Naive thymus-derived CD4-positive, alpha-beta T cell (primary cell): ENCODE measurements around the gene ABI3BP. TPM values are rescaled to one million over a fixed set of nuclear protein-coding genes. Genes with fewer than 3 reads are reported as not detected.
A peak's percentile ranks its signal among the peaks of the same experiment; 100 is the strongest.

Experiments
- ATAC-seq: fragments of 150-1000 bp; cut with Tn5 transposase; 2 replicates; pipeline ENCODE4 v1.10.0; 2021; ENCODE audit warnings: mild to moderate bottlenecking, moderate library complexity
- CTCF ChIA-PET: fragments of 350-600 bp; sonication (Branson Sonifier 250); formaldehyde crosslinking; loops from one replicate; lab custom pipeline; 2021; ENCODE audit warnings: antibody characterized with exemption; lab: Charles Lee
- POLR2A ChIA-PET: fragments of 350-600 bp; sonication (Branson Sonifier 250); formaldehyde crosslinking; loops from one replicate; lab custom pipeline; 2021; ENCODE audit warnings: antibody characterized with exemption, inconsistent platforms; lab: Charles Lee
- DNase-seq, 9 donors: peaks; one replicate each; pipeline versions ENCODE4 v3.0.0 to v3.0.0-alpha.2; 2020 to 2022; ENCODE audit warnings: mixed read lengths in 1 of 9
- H3K27ac ChIP-seq: one replicate; pipeline ENCODE4 v1.7.0; 2013; ENCODE audit warnings: mild to moderate bottlenecking, low read depth, low read length, moderate library complexity
- H3K27me3 ChIP-seq, 2 donors: one replicate each; pipeline ENCODE4 v1.7.0; 2013; ENCODE audit warnings: low read length in 2 of 2, mild to moderate bottlenecking in 2 of 2, moderate library complexity in 2 of 2; ENCODE audit not compliant: control insufficient read depth in 2 of 2, insufficient read depth in 2 of 2
- H3K36me3 ChIP-seq, 3 experiments: 1 replicate in 2 of 3; 2 replicates in 1 of 3; pipeline ENCODE4 v1.7.0; 2013; ENCODE audit warnings: low read length in 3 of 3, mild to moderate bottlenecking in 3 of 3, moderate library complexity in 1 of 3; ENCODE audit not compliant: insufficient read depth in 3 of 3, control insufficient read depth in 2 of 3
- H3K4me1 ChIP-seq, 2 donors: one replicate each; pipeline ENCODE4 v1.7.0; 2013; ENCODE audit warnings: low read length in 2 of 2, mild to moderate bottlenecking in 2 of 2, moderate library complexity in 1 of 2; ENCODE audit not compliant: control insufficient read depth in 2 of 2, insufficient read depth in 2 of 2
- H3K4me3 ChIP-seq: 2 replicates; pipeline ENCODE4 v1.7.0; 2013; ENCODE audit warnings: mild to moderate bottlenecking, low read length
- H3K9me3 ChIP-seq, 3 experiments: 1 replicate in 2 of 3; 2 replicates in 1 of 3; pipeline ENCODE4 v1.7.0; 2013; ENCODE audit warnings: low read length in 3 of 3; ENCODE audit not compliant: control insufficient read depth in 2 of 3
- H3K27ac Mint-ChIP-seq, 9 donors: one replicate each; pipeline ENCODE4 v1.8.0; 2020 to 2022; ENCODE audit warnings: mixed read lengths in 9 of 9, mild to moderate bottlenecking in 8 of 9, moderate library complexity in 5 of 9, inconsistent platforms in 2 of 9
- H3K27me3 Mint-ChIP-seq, 5 donors: one replicate each; pipeline ENCODE4 v1.8.0; 2021 to 2022; ENCODE audit warnings: mixed read lengths in 5 of 5, mild to moderate bottlenecking in 1 of 5
- H3K36me3 Mint-ChIP-seq, 5 donors: one replicate each; pipeline ENCODE4 v1.8.0; 2020 to 2022; ENCODE audit warnings: mixed read lengths in 5 of 5, mild to moderate bottlenecking in 3 of 5, inconsistent platforms in 1 of 5
- H3K4me1 Mint-ChIP-seq, 7 donors: one replicate each; pipeline ENCODE4 v1.8.0; 2020 to 2022; ENCODE audit warnings: mixed read lengths in 7 of 7, mild to moderate bottlenecking in 3 of 7, inconsistent platforms in 1 of 7
- H3K4me3 Mint-ChIP-seq, 10 donors: one replicate each; pipeline ENCODE4 v1.8.0; 2020 to 2022; ENCODE audit warnings: mild to moderate bottlenecking in 10 of 10, mixed read lengths in 10 of 10, moderate library complexity in 6 of 10, inconsistent platforms in 2 of 10
- H3K9me3 Mint-ChIP-seq, 11 donors: one replicate each; pipeline ENCODE4 v1.8.0; 2020 to 2022; ENCODE audit warnings: mixed read lengths in 11 of 11, mild to moderate bottlenecking in 4 of 11, inconsistent platforms in 1 of 11, moderate library complexity in 1 of 11
- intact Hi-C, 2 donors: fragments of 100-400 bp; cut with micrococcal nuclease; formaldehyde crosslinking; loops; one replicate each; pipeline ENCODE4 v1.15.1; 2023
- polyA plus RNA-seq, 2 donors: library from polyadenylated mRNA; unstranded; fragments of 300-500 nt; fragmentation: Illumina TruSeq; gene quantifications; one replicate each; pipeline ENCODE4 v1.2.3, GENCODE V29; 2021
- total RNA-seq, 6 experiments: library from RNA in 5 of 6; stranded (reverse) in 5 of 6; gene quantifications; 1 replicate in 5 of 6; 2 replicates in 1 of 6; pipeline ENCODE4 v1.2.3 and lab custom pipeline; 2021 to 2026

Gene ABI3BP
- total and polyA plus RNA-seq, 7 experiments from 2014 or later, result not detected

- ATAC-seq (no peak), DNase-seq (no peak)
- H3K4me3 Mint-ChIP-seq, result no peak overlapping the region
- peaks cover 2 to 48% (median 15%) of the 10 kb centered on the region in 11 donors for H3K9me3 Mint-ChIP-seq
- Histone ChIP-seq H3K4me3 (no peak overlapping the region), H3K27ac (no peak overlapping the region), H3K4me1 (no peaks in the 10 kb centered on the region), H3K9me3 (peaks cover 0 to 4% (median 0%) of the 10 kb centered on the region in 3 experiments), H3K27me3 (no peaks in the 10 kb centered on the region), H3K36me3 (no peaks in the 10 kb centered on the region)
- CTCF ChIA-PET, result no interaction called here
- H3K27ac Mint-ChIP-seq, result no peak overlapping the region
- peaks cover 0 to 44% (median 16%) of the 10 kb centered on the region in 5 donors for H3K27me3 Mint-ChIP-seq
- H3K36me3 Mint-ChIP-seq, result peaks cover 0 to 8% (median 3%) of the 10 kb centered on the region in 5 donors
- POLR2A ChIA-PET, result no interaction called here
- intact Hi-C loops, result no loop called here
- H3K4me1 Mint-ChIP-seq, result no peaks in the 10 kb centered on the region
These were observed 17.1 kb upstream of the ABI3BP start for GRCh38 chr3:101010296-101010695.

DNA sequence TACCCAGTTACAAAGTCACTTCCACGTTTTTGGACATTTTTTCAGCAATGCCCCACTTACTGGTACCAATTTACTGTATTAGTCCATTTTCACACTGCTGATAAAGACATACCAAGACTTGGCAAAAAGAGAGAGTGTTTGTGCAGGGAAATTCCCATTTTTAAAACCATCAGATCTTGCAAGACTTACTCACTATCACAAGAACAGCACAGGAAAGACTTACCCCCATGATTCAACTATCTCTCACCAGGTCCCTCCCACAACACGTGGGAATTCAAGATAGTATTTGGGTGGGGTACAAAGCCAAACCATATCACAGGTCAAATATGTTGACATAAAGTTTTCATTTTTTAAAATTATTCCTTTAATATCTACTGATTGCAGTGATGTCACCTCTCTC, 16.2 kb upstream of the ABI3BP start:
- Histone ChIP-seq H3K4me1 (no peaks in the 10 kb centered on the region), H3K9me3 (peaks cover 0 to 4% (median 0%) of the 10 kb centered on the region in 3 experiments), H3K4me3 (no peak overlapping the region), H3K36me3 (no peaks in the 10 kb centered on the region), H3K27ac (no peak overlapping the region), H3K27me3 (no peaks in the 10 kb centered on the region)
- Mint-ChIP-seq H3K9me3 (peaks cover 5 to 51% (median 15%) of the 10 kb centered on the region in 11 donors), H3K36me3 (peaks cover 0 to 8% (median 3%) of the 10 kb centered on the region in 5 donors), H3K27me3 (peaks cover 0 to 44% (median 16%) of the 10 kb centered on the region in 5 donors), H3K27ac (no peak overlapping the region), H3K4me1 (no peaks in the 10 kb centered on the region), H3K4me3 (no peak overlapping the region)
- DNase-seq, result no peak
- POLR2A ChIA-PET, result no interaction called here
- intact Hi-C loops, result no loop called here
- ATAC-seq, result no peak
- CTCF ChIA-PET, result no interaction called here

- CTCF ChIA-PET, result no interaction called here
These were observed 5.9 kb upstream of the ABI3BP start for GRCh38 chr3:100999160-100999559.

GRCh38 chr3:100994809-100995208, 1.6 kb upstream of the ABI3BP start:
- Histone ChIP-seq H3K9me3 (no peaks in the 10 kb centered on the region), H3K36me3 (no peaks in the 10 kb centered on the region), H3K27ac (no peak overlapping the region), H3K4me3 (no peak overlapping the region), H3K27me3 (no peaks in the 10 kb centered on the region), H3K4me1 (no peaks in the 10 kb centered on the region)
- no peaks in the 10 kb centered on the region for H3K9me3 Mint-ChIP-seq
- ChIA-PET POLR2A (interaction anchor here (0.7 kb wide), 1 partner anchor 127 kb away, joined by 3 read pairs; no protein-coding TSS in a partner anchor), CTCF (no interaction called here)
- H3K4me3 Mint-ChIP-seq, result no peak overlapping the region
- H3K27ac Mint-ChIP-seq, result no peak overlapping the region
- DNase-seq (no peak), ATAC-seq (no peak)
- peaks cover 0 to 5% (median 0%) of the 10 kb centered on the region in 7 donors for H3K4me1 Mint-ChIP-seq
- intact Hi-C loops, result no loop called here
- H3K27me3 Mint-ChIP-seq, result peaks cover 5 to 13% (median 9%) of the 10 kb centered on the region in 5 donors
- H3K36me3 Mint-ChIP-seq, result no peaks in the 10 kb centered on the region

More at GRCh38 chr3:100999160-100999559, 5.9 kb upstream of the ABI3BP start:
- H3K36me3 Mint-ChIP-seq, result peaks cover 0 to 3% (median 0%) of the 10 kb centered on the region in 5 donors
- H3K4me1 Mint-ChIP-seq, result peaks cover 0 to 2% (median 0%) of the 10 kb centered on the region in 7 donors
- peaks cover 0 to 11% (median 5%) of the 10 kb centered on the region in 5 donors for H3K27me3 Mint-ChIP-seq
- peaks cover 0 to 10% (median 4%) of the 10 kb centered on the region in 11 donors for H3K9me3 Mint-ChIP-seq
- intact Hi-C loops, result no loop called here
- no peaks in the 10 kb centered on the region for H3K27me3 ChIP-seq
- ATAC-seq, result no peak
- no peaks in the 10 kb centered on the region for H3K9me3 ChIP-seq
- H3K4me1 ChIP-seq, result no peaks in the 10 kb centered on the region
- H3K36me3 ChIP-seq, result no peaks in the 10 kb centered on the region
- no peak overlapping the region for H3K27ac ChIP-seq
- no peak overlapping the region for H3K4me3 Mint-ChIP-seq
- POLR2A ChIA-PET, result interaction anchor here (0.7 kb wide), 1 partner anchor 28 kb away, joined by 4 read pairs; no protein-coding TSS in a partner anchor
- DNase-seq, result no peak
- no peak overlapping the region for H3K27ac Mint-ChIP-seq
- no peak overlapping the region for H3K4me3 ChIP-seq

DNA sequence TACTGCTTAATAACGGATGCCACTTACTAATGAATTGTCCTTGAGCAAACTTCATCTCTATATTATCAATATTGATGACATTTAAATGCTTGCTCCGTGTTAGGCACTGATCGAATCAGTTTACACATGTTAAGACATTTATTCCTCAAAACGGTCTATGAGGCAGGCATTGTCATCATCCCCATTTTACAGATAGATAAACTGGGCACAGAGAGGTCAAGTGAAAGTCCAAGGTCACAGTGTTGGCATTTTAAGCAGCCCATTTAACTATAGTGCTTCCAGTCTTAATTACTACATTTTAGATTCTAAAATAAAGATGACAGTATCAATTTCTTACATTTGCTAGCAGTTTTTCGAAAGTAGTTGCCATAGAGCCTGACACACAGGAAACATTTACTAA, 966 bp upstream of the ABI3BP start:
- H3K27me3 ChIP-seq, result no peaks in the 10 kb centered on the region
- Mint-ChIP-seq H3K4me3 (no peak overlapping the region), H3K36me3 (no peaks in the 10 kb centered on the region), H3K9me3 (no peaks in the 10 kb centered on the region), H3K27ac (no peak overlapping the region), H3K4me1 (peaks cover 0 to 5% (median 0%) of the 10 kb centered on the region in 7 donors), H3K27me3 (peaks cover 5 to 13% (median 8%) of the 10 kb centered on the region in 5 donors)
- CTCF ChIA-PET, result no interaction called here
- intact Hi-C loops, result no loop called here
- no peak overlapping the region for H3K27ac ChIP-seq
- H3K4me3 ChIP-seq, result no peak overlapping the region
- no peaks in the 10 kb centered on the region for H3K4me1 ChIP-seq
- POLR2A ChIA-PET, result interaction anchor here (0.7 kb wide), 1 partner anchor 128 kb away, joined by 3 read pairs; no protein-coding TSS in a partner anchor
- DNase-seq, result no peak
- no peaks in the 10 kb centered on the region for H3K9me3 ChIP-seq
- no peak for ATAC-seq
- no peaks in the 10 kb centered on the region for H3K36me3 ChIP-seq

GRCh38 chr3:100992231-100993012, 799 bp downstream of the ABI3BP start:
- H3K4me1 ChIP-seq, result no peaks in the 10 kb centered on the region
- H3K4me3 Mint-ChIP-seq, result peak overlapping the region in 1 of 10 donors; percentile 19
- DNase-seq, result no peak
- no peak overlapping the region for H3K27ac Mint-ChIP-seq
- no peaks in the 10 kb centered on the region for H3K36me3 ChIP-seq
- CTCF ChIA-PET, result no interaction called here
- no peak for ATAC-seq
- H3K4me3 ChIP-seq, result no peak overlapping the region
- no peaks in the 10 kb centered on the region for H3K27me3 ChIP-seq
- no peaks in the 10 kb centered on the region for H3K9me3 Mint-ChIP-seq
- no peak overlapping the region for H3K27ac ChIP-seq
- no peaks in the 10 kb centered on the region for H3K9me3 ChIP-seq
- intact Hi-C loops, result no loop called here
- peaks cover 0 to 5% (median 0%) of the 10 kb centered on the region in 7 donors for H3K4me1 Mint-ChIP-seq
- no peaks in the 10 kb centered on the region for H3K36me3 Mint-ChIP-seq
- POLR2A ChIA-PET, result no interaction called here
- H3K27me3 Mint-ChIP-seq, result peaks cover 2 to 17% (median 12%) of the 10 kb centered on the region in 5 donors
